Renal pelvis (tissue), 4 donors: ENCODE measurements around the gene PKIB. TPM values are rescaled to one million over a fixed set of nuclear protein-coding genes. Genes with fewer than 3 reads are reported as not detected.
A peak's percentile ranks its signal among the peaks of the same experiment; 100 is the strongest.
"Not testable (repeated sequence)": the region's sequence is repeated elsewhere in the genome, so short reads cannot be mapped to it uniquely, and the experiment has no call there.

Source experiments
- DNase-seq: peaks from one replicate; pipeline ENCODE4 v3.0.0-alpha.2; 2013
- polyA plus RNA-seq, 3 donors: library from polyadenylated mRNA; unstranded; fragments of 120-200 nt; gene quantifications; one replicate each; pipeline ENCODE4 v1.2.1, GENCODE V29; 2013; ENCODE audit not compliant: insufficient read length in 3 of 3

PKIB gene
- polyA plus RNA-seq, 3 donors = 1.5 to 2.4 (median 1.6) TPM

DNA sequence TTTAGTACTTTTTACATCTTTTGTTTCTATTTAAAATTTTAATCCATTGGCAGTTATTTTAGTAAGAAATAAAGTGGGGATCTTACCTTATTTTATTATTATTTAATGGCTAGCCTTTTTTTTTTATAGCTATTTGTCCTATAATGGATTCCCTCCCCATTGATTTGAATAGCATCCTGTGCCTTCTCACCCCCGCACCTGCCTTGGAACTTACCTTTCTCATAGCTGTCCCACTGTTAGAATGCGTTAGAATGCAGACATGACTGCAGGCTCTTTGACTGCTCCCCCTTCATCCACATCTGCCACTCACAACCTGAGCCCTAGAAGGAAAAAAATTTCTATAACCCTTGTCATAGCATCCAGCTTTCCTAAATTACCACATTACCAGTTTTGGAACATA lies 9.1 kb downstream of the PKIB start:
- no peak for DNase-seq

DNA sequence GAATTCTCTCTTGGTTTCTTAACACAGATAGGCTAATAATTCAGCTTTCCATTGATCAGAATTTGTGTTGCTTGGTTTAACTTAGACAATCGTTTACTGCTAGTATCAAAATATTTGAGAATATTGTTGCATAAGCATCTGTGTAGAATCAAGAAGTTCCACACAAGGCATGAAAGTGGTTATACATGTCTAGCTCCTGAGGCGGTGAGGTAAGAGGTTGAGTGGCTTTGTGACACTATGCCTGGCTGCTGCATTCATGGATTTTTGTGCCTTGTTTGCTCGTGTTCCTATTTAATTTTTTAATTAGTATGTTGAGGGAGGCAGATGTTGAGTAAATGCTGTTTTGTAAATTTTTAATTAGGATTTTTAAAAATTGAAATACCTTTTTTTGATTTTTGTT lies 10.2 kb downstream of the PKIB start:
- DNase-seq = no peak

- DNase-seq = no peak
Measured at GRCh38 chr6:122620902-122621301, 10.7 kb downstream of the PKIB start.

GRCh38 chr6:122621638-122622037 lies 11.4 kb downstream of the PKIB start:
- no peak for DNase-seq

DNA sequence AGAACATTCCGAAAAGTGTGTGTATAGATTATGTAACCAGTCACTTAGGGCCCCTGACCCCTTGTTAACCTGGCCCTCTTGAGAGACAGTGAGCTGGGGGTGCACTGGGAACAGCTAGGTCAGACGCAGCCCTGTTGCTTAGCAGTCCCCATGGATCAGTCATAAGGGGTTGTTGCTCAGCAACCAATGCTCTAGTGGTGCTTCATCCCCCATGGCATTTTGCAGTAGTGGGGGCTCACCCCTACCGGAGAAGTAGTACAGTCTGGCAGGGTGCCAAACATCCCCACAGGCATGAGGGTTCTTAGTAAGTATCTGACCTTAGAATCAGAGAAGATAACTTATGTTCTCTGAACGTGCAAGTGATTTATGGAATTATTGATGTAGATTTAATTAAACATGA lies 12.3 kb downstream of the PKIB start:
- DNase-seq = no peak

- DNase-seq = no peak
Measured at GRCh38 chr6:122623279-122623678, 13.1 kb downstream of the PKIB start.

- DNase-seq = no peak
Measured at GRCh38 chr6:122624853-122625252, 14.6 kb downstream of the PKIB start.

DNA sequence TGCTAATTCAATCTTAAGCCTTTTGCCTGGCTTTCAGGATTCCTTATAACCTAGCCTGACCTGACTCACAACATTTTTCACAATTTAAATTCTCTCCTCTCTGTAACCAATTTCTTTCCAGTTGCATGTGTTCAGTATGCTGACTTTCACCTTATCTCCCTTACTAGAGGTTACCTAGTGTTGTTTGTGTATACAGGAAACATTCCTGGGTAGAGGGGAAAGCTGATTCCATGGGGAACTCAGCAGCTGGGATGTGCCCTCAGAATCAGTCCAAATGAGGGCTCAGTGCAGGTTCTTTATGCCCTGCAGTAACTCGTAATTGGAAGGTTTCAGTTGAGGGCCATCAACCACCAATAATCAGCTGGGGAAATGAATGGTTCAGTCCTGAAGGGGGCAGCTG lies 18.5 kb downstream of the PKIB start:
- DNase-seq = no peak

DNA sequence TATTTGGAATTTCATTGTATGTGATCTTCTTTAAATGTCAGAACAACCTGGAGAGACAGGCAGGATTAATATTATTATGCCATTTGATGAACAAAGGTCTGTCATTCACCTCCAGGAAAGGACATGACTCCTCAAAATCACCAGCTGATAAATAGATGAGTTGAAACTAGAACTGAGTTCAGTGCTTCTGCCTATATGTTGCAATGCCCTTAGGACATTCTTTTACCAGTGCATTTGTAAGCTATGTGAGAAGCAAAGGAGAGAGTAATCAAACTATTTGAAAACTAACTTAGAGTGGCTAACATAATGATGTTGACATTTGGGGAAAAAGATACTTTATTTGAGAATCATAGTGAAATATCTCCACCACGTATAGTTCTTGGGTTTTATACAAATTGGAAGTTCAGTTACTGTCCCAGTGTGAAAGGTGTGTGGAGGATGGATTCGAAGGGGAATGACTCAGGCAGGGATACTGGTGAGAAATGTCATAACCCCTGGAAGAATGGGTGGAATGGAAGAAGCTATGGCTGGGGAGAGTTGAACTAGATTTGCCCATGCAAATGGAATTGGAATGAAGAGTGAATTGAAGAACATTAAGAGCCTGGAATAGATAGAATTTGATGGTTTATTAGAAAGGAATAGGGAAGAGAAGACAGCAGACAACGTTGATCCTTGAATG lies 21.5 kb downstream of the PKIB start:
- no peak for DNase-seq

DNA sequence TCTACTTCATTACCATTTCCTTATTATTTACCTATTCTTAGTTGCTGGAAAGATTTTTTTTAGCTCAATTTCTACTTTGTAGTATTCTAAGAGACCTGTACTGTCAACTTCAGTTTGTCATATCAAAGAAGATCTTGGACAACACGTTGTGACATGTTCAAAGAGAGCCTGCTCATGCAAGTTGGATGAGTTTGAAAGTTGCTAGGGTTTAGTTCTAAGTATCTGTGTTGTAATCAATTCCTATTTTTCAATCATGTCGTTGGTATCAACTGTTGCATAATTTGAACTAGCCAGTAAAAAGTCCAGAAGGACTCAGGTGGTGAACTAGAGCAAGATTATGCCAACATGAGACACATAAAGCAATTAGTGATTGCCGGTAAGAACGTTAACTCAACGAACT lies 30.2 kb downstream of the PKIB start:
- DNase-seq = no peak

DNA sequence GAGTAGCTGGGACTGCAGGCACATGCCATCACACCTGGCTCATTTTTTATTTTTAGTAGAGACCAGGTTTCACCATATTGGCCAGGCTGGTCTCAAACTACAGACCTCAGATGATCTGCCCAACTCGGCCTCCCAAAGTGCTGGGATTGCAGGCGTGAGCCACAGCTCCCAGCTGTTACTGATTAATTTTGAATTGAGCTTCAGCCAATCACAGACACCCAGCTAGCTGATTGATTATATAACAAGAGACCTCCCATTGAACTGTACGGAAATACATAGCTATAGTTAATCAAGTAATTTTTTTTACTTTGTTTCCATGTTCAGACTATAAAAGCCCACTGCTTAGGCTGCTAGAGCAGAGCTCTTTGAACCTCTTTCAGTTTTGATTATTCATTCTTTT lies 31.6 kb downstream of the PKIB start:
- DNase-seq = no peak

DNA sequence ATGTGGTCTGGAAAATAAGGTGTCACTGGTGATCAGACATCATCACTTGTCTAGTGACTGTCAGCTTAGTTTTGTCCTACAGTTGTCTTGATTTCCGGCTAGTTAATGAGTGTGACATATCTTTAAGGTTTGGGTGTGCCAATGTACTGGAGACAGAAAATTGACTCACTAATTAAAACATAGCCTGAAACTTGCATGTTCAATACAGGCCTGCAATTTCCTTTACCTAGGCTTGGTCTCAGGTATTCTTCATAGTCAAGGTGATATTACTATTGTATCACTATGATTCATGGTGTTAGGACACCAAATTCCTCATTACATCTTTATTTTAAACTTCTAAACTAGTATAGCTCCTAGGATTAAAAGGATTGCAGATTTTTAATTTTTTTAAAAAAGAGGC lies 32.4 kb downstream of the PKIB start:
- DNase-seq = not testable (repeated sequence)

- DNase-seq = no peak
Measured at GRCh38 chr6:122645256-122645655, 35.1 kb downstream of the PKIB start.

- DNase-seq = no peak
Measured at GRCh38 chr6:122647765-122648164, 37.6 kb downstream of the PKIB start.

DNA sequence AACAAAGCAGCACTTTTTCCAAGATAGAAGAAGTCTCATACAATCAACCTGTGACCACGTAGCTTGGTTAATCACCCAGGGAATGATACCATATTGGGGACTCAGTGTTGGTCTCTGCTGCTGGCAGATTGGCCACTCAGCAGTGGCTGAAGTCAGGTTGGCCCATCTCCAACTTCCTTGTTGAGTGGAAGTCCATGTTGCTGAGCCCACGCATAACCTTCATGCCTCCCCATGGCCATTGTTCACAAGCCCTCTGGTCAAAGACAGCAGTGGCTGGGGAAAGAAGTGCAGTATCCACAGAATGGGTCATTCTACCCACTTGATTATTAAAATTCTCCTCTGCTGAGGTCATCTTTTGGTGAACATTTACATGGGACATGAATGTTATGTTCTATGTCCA lies 38.5 kb downstream of the PKIB start:
- no peak for DNase-seq

DNA sequence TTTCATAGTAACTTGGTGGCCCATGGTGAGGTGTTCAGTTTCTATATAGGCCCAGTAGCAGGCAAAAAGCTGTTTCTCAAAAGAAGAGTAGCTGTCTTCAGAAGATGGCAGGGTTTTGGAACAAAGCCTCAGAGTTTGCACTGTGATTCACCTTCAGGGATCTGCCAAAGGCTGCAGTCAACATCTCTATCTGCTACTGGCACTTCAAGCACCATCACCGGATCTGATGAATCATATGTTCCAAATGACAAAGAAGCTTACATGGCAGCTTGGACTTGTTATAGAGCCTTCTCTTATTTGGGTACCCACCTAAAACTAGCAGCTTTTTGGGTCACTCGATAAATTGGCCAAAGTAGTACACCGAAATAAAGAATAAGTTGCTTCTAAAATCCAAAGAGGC lies 39.5 kb downstream of the PKIB start:
- DNase-seq = no peak

DNA sequence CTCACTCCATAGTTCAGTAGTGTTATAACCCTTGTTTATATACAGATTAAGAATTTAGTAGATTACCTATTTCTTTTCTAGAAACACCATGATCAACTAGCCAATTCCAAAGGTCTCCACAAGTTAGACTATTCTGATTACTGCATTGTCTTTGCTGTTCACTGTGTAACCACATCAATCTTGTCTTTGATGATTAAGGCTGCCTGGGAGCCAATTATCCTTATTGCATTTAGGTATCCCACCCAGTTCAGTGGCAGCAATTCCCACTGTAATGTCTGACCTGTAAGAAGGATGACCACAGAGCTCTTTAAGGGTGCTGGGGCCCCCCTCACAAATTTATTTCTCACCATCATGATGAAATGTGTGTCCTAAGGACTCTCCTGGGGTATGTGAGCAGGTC lies 40.2 kb downstream of the PKIB start:
- DNase-seq = no peak

DNA sequence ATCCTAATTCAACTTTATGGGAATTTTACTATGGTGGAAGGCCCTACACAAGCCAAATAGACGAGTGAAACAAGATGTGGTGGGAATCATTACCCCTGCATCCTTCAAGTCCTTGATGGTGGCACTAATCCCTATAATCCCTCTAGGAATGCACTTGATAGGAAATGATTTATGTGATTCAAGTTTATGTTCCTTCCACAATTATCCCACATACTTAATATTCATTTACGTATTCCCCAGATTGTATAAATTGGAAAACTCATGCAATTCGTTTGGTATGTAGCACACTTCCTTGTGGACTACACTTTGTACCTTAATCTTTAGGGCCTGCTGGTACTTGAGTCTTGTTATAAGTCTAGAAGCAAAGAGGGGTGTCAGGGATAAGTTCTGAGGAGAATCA lies 40.8 kb downstream of the PKIB start:
- DNase-seq = no peak

DNA sequence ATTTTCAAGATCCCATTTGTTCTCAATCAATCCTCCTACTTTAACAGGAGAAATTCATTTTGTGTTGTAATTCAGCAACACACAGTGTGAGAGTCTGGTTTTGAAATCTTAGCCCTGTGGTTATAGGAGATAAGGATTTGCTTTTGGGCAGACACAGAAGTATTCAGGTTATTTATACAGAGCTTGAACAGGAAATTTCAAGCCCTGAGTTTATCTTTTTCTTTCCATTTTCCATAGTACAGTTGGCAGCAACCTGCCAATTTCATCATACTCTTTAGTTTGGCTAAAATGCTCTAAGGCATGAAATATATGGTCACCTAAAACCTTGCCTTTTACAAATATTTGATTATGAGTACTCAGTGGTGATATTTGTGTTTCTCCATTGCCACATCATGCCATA lies 41.4 kb downstream of the PKIB start:
- DNase-seq = no peak

DNA sequence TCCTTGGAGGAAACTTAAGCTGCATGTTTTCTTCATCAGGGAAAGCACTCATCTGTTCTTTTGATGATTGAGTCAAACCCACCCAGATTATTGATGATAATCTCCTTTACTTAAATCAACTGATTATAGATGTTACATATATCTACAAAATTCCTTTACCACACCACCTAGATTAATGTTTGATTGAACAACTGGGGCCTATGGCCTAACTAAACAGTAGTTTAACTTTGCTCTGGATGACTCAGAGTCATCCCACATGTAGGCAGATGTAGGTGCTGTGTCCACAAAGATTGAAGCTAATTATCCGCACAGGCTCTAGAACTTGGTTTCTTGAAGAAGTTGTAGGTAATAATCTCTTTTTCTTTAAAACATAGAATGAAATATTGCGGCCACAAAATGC lies 42.2 kb downstream of the PKIB start:
- DNase-seq = no peak

DNA sequence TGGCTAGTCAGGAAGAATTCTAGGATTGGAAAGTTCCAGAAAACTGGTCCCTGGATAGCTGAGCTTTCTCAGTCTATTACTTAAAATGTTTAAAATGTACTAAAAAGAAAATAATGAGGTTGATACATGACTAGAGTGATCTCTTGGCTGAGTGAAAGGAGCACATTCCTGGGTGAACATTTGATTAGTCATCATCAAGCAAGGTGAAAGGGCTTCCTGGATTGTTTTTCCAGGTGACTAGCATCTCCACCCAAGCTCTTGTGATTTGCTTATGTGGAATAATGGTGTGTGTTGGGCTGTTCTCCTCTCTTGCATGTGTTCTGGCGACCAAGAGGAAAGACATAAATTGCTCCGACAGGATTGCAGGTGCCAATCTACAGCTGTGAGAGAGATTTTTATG lies 42.9 kb downstream of the PKIB start:
- DNase-seq = no peak

GRCh38 chr6:122654012-122654411 lies 43.8 kb downstream of the PKIB start:
- DNase-seq = no peak

DNA sequence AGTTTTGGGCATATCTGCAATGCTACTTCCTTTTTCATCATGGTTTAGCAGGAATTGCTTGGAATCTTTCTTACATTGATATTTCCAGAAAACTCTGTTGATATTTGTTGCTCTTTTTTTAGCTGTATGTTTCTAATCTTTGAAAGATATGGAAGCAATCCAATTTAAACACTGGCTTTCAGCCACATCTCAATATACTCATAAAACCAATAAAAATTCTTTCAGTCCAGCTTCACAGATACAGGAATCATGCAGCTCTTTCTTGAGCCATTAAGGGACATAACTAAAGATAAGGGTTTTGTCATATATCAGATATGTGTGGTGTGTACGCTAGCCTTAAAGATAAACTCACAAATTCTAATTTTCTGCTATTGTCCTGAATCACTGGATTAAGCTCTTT lies 47.4 kb downstream of the PKIB start:
- DNase-seq = peak; percentile 4

- DNase-seq = no peak
Measured at GRCh38 chr6:122660296-122660695, 50.1 kb downstream of the PKIB start.

DNA sequence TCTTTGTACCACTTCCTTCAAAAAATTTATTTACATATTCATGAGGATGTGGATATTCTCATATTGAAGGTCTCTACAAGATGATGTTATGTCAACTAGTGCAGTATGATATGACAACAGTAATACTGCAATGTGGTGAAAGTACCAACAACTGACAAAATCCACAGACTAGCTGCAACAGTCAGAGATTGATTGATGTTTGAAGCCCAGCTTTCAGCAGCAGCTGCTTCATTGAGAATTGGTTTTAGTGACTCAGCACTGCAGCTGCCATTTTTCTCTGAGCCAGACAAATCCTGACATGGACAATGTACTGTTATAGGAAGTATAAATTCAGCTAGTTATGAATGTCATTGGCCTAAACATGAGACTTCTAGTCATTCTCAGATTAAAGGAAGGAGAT lies 53.8 kb downstream of the PKIB start:
- DNase-seq = no peak
